HepG2 (cell line): ENCODE data around the gene NFE2L2. TPM values are rescaled to one million over a fixed set of nuclear protein-coding genes. Genes with fewer than 3 reads are reported as not detected.

ENCODE experiments used
- ATAC-seq: fragments of 200-7000 bp; cut with Tn5 transposase; 3 replicates; pipeline ENCODE4 v1.9.1; 2020; ENCODE audit warnings: mild to moderate bottlenecking, moderate library complexity
- BruUV-seq: library from RNA; stranded (reverse); fragments of 400-500 nt; replicated peaks from 2 replicates; lab custom pipeline; 2021; lab: Mats Ljungman, UMichigan
- CTCF ChIA-PET: fragments of 300-600 bp; formaldehyde crosslinking; extraction: SDS; loops from one replicate; lab custom pipeline; 2021; ENCODE audit warnings: low total read pairs, inconsistent platforms, low intra/inter-chr PET ratio; lab: Yijun Ruan, JAX
- POLR2A ChIA-PET: fragments of 350-600 bp; sonication (Branson Sonifier 250); formaldehyde crosslinking; loops from one replicate; lab custom pipeline; 2020; ENCODE audit warnings: antibody characterized with exemption, inconsistent platforms; lab: Yijun Ruan, JAX
- DNase-seq: peaks from one replicate; pipeline ENCODE4 v3.0.0-alpha.2; 2015; ENCODE audit warnings: low spot score
- FAIRE-seq: peaks from 3 replicates; lab custom pipeline; 2011; peaks lifted over from hg19 to GRCh38; lab: Jason Lieb, UNC
- H2AFZ ChIP-seq: one replicate; pipeline ENCODE4 v1.6.1; 2011; ENCODE audit warnings: low read length, inconsistent platforms
- H3K27ac ChIP-seq: fragments of 300-600 bp; 3 replicates; pipeline ENCODE4 v1.8.0; 2011; ENCODE audit warnings: mixed run types, mild to moderate bottlenecking, mixed read lengths, low read length, inconsistent platforms; ENCODE audit not compliant: insufficient read depth; ENCODE audit errors: extremely low read length
- H3K27me3 ChIP-seq, 2 experiments: fragments of 200-600 bp in 1 of 2; 2 replicates in 1 of 2; 3 replicates in 1 of 2; pipeline versions ENCODE4 v1.6.0 to v1.8.0; 2011; ENCODE audit warnings: low read length in 2 of 2, mild to moderate bottlenecking in 2 of 2, moderate library complexity in 2 of 2, inconsistent platforms in 1 of 2; ENCODE audit not compliant: insufficient read depth in 2 of 2, control insufficient read depth in 1 of 2
- H3K36me3 ChIP-seq, 2 experiments: fragments of 200-600 bp in 1 of 2; replicated peaks in 1 of 2; 2 replicates in 1 of 2; 3 replicates in 1 of 2; pipeline versions ENCODE4 v1.5.1 to v1.8.0; 2011; ENCODE audit warnings: low read length in 2 of 2, inconsistent platforms in 1 of 2; ENCODE audit not compliant: insufficient read depth in 2 of 2, control insufficient read depth in 1 of 2
- H3K4me1 ChIP-seq: 2 replicates; pipeline ENCODE4 v1.5.1; 2012; ENCODE audit warnings: low read length, inconsistent platforms; ENCODE audit not compliant: insufficient read depth
- H3K4me2 ChIP-seq: 2 replicates; pipeline ENCODE4 v1.6.0; 2011; ENCODE audit warnings: low read depth, low read length, inconsistent platforms
- H3K4me3 ChIP-seq, 3 experiments: fragments of 200-600 bp in 1 of 3; sonication (generic), shearing (Covaris generic) in 1 of 3; replicated peaks in 1 of 3; 2 replicates each; pipeline ENCODE4 v1.5.1; 2011 to 2016; ENCODE audit warnings: low read length in 3 of 3, inconsistent platforms in 2 of 3, low read depth in 2 of 3, mild to moderate bottlenecking in 2 of 3, control low read depth in 1 of 3, mixed read lengths in 1 of 3; ENCODE audit not compliant: insufficient read depth in 1 of 3
- H3K79me2 ChIP-seq: one replicate; pipeline ENCODE4 v1.6.1; 2011; ENCODE audit warnings: low read length, inconsistent platforms; ENCODE audit not compliant: insufficient read depth
- H3K9ac ChIP-seq: 2 replicates; pipeline ENCODE4 v1.6.0; 2011; ENCODE audit warnings: mild to moderate bottlenecking, low read depth, low read length, inconsistent platforms; ENCODE audit not compliant: insufficient read depth
- H3K9me3 ChIP-seq: 2 replicates; pipeline ENCODE4 v1.5.1; 2012; ENCODE audit warnings: mild to moderate bottlenecking, low read length
- H4K20me1 ChIP-seq: 2 replicates; pipeline ENCODE4 v1.6.0; 2011; ENCODE audit warnings: inconsistent platforms, mild to moderate bottlenecking, low read length, moderate library complexity; ENCODE audit not compliant: insufficient read depth
- DDIT3 ChIP-seq: sonication (generic); formaldehyde crosslinking; IDR thresholded peaks from 2 replicates; pipeline ENCODE4 v1.4.0; 2020; ENCODE audit warnings: mild to moderate bottlenecking, missing genetic modification reagents
- FOSL1 ChIP-seq: sonication (generic); formaldehyde crosslinking; IDR thresholded peaks from 2 replicates; pipeline ENCODE4 v1.9.0; 2021; ENCODE audit warnings: missing genetic modification reagents, borderline replicate concordance
- KDM3A ChIP-seq: IDR thresholded peaks from 2 replicates; pipeline ENCODE4 v1.6.1; 2018; ENCODE audit warnings: low read depth, missing compliant biosample characterization
- POLR2G ChIP-seq: fragments of 200-400 bp; formaldehyde crosslinking; IDR thresholded peaks from 2 replicates; pipeline ENCODE4 v1.6.1; 2018; ENCODE audit warnings: mild to moderate bottlenecking, low read depth, low read length, moderate library complexity
- RFX1 ChIP-seq: fragments of 450-650 bp; IDR thresholded peaks from 2 replicates; pipeline ENCODE4 v1.6.1; 2017
- SATB2 ChIP-seq: sonication (generic); formaldehyde crosslinking; IDR thresholded peaks from 2 replicates; pipeline ENCODE4 v1.5.0; 2020; ENCODE audit warnings: missing genetic modification reagents
- SRF ChIP-seq: IDR thresholded peaks from 2 replicates; pipeline ENCODE4 v1.6.1; 2011; ENCODE audit warnings: mild to moderate bottlenecking, low read depth, low read length, moderate library complexity
- ZBTB39 ChIP-seq: sonication (generic); formaldehyde crosslinking; IDR thresholded peaks from 2 replicates; pipeline ENCODE4 v1.5.0; 2020; ENCODE audit warnings: missing genetic modification reagents
- ZMYM4 ChIP-seq: sonication (generic); formaldehyde crosslinking; IDR thresholded peaks from 2 replicates; pipeline ENCODE4 v1.8.1; 2023; ENCODE audit warnings: mild to moderate bottlenecking, missing genetic modification reagents
- ZNF282 ChIP-seq: fragments of 450-650 bp; IDR thresholded peaks from 2 replicates; pipeline ENCODE4 v1.6.1; 2018; ENCODE audit not compliant: partially characterized antibody
- ZNF3 ChIP-seq: IDR thresholded peaks from 2 replicates; pipeline ENCODE4 v1.7.0; 2017; ENCODE audit warnings: inconsistent platforms
- ZNF652 ChIP-seq: IDR thresholded peaks from 2 replicates; pipeline ENCODE4 v1.6.1; 2016; ENCODE audit warnings: low read depth, borderline replicate concordance
- WGBS: methylation state at CpG from one replicate; pipeline ENCODE4 v1.1.6; 2017; ENCODE audit warnings: low lambda C conversion rate; 5-methylcytosine and 5-hydroxymethylcytosine counted together
- in situ Hi-C: cut with HindIII; loops from 2 replicates; pipeline ENCODE4 v1.10.0; 2017; ENCODE audit warnings: low pct_unique_long_range_greater_than_20kb; ENCODE audit not compliant: extremely low pct_ligation_motif_present
- intact Hi-C: fragments of 100-400 bp; cut with micrococcal nuclease; formaldehyde crosslinking; loops from one replicate; pipeline ENCODE4 v1.10.0; 2022; ENCODE audit not compliant: unreplicated experiment
- polyA plus RNA-seq, 8 experiments: library from polyadenylated mRNA; depleted of rRNA in 3 of 8; stranded (reverse) in 7 of 8; unstranded in 1 of 8; fragments of >200 nt; fragmentation: Illumina TruSeq in 4 of 8; extraction: Trizol in 4 of 8; gene quantifications; 2 replicates each; pipeline versions ENCODE4 v1.2.1 to v1.2.3, GENCODE V29; 2011 to 2016; ENCODE audit warnings: low read depth in 4 of 8, missing spikeins in 1 of 8, mixed read lengths in 1 of 8; ENCODE audit not compliant: insufficient read depth in 1 of 8
- total RNA-seq, 5 experiments: library from RNA; depleted of rRNA; stranded (reverse); fragments of >200 nt; fragmentation: Illumina TruSeq; extraction: Trizol; gene quantifications; 2 replicates each; pipeline ENCODE4 v1.2.3, GENCODE V29; 2016; ENCODE audit warnings: low read depth in 1 of 5
- TF ChIP-seq, protein P1 (sequence below): sonication (generic); formaldehyde crosslinking; IDR thresholded peaks from 2 replicates; pipeline ENCODE4 v1.5.1; 2020; ENCODE audit warnings: missing genetic modification reagents, mild to moderate bottlenecking, borderline replicate concordance
- TF ChIP-seq, protein P2 (sequence below): sonication (generic); formaldehyde crosslinking; IDR thresholded peaks from 2 replicates; pipeline ENCODE4 v1.4.0; 2020; ENCODE audit warnings: missing genetic modification reagents
- TF ChIP-seq, protein P3 (sequence below): sonication (generic); formaldehyde crosslinking; IDR thresholded peaks from 2 replicates; pipeline ENCODE4 v1.4.0; 2020; ENCODE audit warnings: missing genetic modification reagents

The NFE2L2 gene
- total and polyA plus RNA-seq, 2 of the 13 experiments (the other 11 are each of a cell fraction or from before 2014, with no cell fraction given): 84.6 to 215 TPM

DNA sequence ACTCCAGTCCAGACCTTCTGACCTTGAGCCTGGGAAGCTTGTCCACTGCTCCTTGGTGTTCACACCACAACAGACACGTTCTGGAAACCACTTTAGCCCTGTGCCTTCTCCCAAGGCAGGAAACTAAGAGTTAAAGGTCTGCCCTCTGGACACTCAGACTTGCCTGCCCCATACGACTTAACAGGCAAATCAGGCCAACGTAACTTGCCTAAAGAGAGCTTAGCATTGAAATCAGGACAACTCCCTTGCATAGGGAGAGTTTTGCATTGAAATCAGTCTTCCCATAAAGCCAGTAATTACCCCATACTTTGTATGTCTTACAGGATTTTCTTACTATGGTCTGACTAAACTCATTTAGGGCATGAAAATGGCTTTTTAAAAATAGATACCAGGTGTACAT, 18.5 kb downstream of the NFE2L2 start:
- peaks cover 17 to 44% of the 10 kb centered on the region in 2 experiments for H3K36me3 ChIP-seq
- no peaks in the 10 kb centered on the region for H3K9me3 ChIP-seq
- no peak overlapping the region for H3K4me3 ChIP-seq
- no TSS peak for BruUV-seq
- intact Hi-C loops: no loop called here
- FAIRE-seq (no peak), DNase-seq (no peak), ATAC-seq (peak; percentile 3; the same call in 1 of the 3 replicates)
- in situ Hi-C loops: no loop called here
- ChIA-PET CTCF (no interaction called here), POLR2A (interaction anchor here (1.7 kb wide), 1 partner anchor 17 kb away, joined by 5 read pairs; no protein-coding TSS in a partner anchor)
- no peaks in the 10 kb centered on the region for H3K27me3 ChIP-seq
- no peak overlapping the region for H3K9ac ChIP-seq
- 48% methylated on average over 3 of the region's 3 CpGs for WGBS
- H3K27ac ChIP-seq: peak overlapping the region; percentile 30
- H2AFZ ChIP-seq: no peak overlapping the region
- H3K4me1 ChIP-seq: peaks cover 94% of the 10 kb centered on the region
- H3K4me2 ChIP-seq: no peak overlapping the region
- peaks cover 98% of the 10 kb centered on the region for H4K20me1 ChIP-seq
- H3K79me2 ChIP-seq: peaks cover 98% of the 10 kb centered on the region
- TF ChIP-seq ZNF3 (CRISPR knock-in tag) (no peak), ZNF282 (no peak), ZBTB39 (CRISPR knock-in tag) (no peak), POLR2G (0 out of 2 replicates have a peak, but pooled peaks have one; percentile 36), KDM3A (no peak), SRF (no peak), RFX1 (no peak), ZMYM4 (CRISPR knock-in tag) (no peak), DDIT3 (CRISPR knock-in tag) (no peak), FOSL1 (CRISPR knock-in tag) (no peak), ZNF652 (CRISPR knock-in tag) (peak; percentile 77), SATB2 (CRISPR knock-in tag) (no peak)
- TF ChIP-seq, protein P1, sequence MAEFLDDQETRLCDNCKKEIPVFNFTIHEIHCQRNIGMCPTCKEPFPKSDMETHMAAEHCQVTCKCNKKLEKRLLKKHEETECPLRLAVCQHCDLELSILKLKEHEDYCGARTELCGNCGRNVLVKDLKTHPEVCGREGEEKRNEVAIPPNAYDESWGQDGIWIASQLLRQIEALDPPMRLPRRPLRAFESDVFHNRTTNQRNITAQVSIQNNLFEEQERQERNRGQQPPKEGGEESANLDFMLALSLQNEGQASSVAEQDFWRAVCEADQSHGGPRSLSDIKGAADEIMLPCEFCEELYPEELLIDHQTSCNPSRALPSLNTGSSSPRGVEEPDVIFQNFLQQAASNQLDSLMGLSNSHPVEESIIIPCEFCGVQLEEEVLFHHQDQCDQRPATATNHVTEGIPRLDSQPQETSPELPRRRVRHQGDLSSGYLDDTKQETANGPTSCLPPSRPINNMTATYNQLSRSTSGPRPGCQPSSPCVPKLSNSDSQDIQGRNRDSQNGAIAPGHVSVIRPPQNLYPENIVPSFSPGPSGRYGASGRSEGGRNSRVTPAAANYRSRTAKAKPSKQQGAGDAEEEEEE (CRISPR knock-in tag): no peak
- TF ChIP-seq, protein P2, sequence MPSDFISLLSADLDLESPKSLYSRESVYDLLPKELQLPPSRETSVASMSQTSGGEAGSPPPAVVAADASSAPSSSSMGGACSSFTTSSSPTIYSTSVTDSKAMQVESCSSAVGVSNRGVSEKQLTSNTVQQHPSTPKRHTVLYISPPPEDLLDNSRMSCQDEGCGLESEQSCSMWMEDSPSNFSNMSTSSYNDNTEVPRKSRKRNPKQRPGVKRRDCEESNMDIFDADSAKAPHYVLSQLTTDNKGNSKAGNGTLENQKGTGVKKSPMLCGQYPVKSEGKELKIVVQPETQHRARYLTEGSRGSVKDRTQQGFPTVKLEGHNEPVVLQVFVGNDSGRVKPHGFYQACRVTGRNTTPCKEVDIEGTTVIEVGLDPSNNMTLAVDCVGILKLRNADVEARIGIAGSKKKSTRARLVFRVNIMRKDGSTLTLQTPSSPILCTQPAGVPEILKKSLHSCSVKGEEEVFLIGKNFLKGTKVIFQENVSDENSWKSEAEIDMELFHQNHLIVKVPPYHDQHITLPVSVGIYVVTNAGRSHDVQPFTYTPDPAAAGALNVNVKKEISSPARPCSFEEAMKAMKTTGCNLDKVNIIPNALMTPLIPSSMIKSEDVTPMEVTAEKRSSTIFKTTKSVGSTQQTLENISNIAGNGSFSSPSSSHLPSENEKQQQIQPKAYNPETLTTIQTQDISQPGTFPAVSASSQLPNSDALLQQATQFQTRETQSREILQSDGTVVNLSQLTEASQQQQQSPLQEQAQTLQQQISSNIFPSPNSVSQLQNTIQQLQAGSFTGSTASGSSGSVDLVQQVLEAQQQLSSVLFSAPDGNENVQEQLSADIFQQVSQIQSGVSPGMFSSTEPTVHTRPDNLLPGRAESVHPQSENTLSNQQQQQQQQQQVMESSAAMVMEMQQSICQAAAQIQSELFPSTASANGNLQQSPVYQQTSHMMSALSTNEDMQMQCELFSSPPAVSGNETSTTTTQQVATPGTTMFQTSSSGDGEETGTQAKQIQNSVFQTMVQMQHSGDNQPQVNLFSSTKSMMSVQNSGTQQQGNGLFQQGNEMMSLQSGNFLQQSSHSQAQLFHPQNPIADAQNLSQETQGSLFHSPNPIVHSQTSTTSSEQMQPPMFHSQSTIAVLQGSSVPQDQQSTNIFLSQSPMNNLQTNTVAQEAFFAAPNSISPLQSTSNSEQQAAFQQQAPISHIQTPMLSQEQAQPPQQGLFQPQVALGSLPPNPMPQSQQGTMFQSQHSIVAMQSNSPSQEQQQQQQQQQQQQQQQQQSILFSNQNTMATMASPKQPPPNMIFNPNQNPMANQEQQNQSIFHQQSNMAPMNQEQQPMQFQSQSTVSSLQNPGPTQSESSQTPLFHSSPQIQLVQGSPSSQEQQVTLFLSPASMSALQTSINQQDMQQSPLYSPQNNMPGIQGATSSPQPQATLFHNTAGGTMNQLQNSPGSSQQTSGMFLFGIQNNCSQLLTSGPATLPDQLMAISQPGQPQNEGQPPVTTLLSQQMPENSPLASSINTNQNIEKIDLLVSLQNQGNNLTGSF (CRISPR knock-in tag): no peak
- TF ChIP-seq, protein P3, sequence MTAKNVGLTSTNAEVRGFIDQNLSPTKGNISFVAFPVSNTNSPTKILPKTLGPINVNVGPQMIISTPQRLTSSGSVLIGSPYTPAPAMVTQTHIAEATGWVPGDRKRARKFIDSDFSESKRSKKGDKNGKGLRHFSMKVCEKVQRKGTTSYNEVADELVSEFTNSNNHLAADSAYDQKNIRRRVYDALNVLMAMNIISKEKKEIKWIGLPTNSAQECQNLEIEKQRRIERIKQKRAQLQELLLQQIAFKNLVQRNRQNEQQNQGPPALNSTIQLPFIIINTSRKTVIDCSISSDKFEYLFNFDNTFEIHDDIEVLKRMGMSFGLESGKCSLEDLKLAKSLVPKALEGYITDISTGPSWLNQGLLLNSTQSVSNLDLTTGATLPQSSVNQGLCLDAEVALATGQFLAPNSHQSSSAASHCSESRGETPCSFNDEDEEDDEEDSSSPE: no peak
